ENCODE measurements around the gene BBS10. TPM values are rescaled to one million over a fixed set of nuclear protein-coding genes. Genes with fewer than 3 reads are reported as not detected.

Gene BBS10
- total and polyA plus RNA-seq, 9 of the 15 experiments (the other 6 are each of a cell fraction or from before 2014, with no cell fraction given), result 2.3 to 14.9 (median 5.9) TPM

- TF ChIP-seq ZMIZ1 (IDR thresholded peaks at IDR 0.05; ENCODE audit: low read depth in 2 of 2, low read length in 2 of 2) (no peak), RBM25 (IDR thresholded peaks at IDR 0.05; ENCODE audit: low read depth, low read length, severe bottlenecking) (no peak), HBP1 (CRISPR knock-in tag; IDR thresholded peaks at IDR 0.05) (0 out of 2 replicates have a peak, but pooled peaks have one; percentile 37), CHD4 (IDR thresholded peaks at IDR 0.05; ENCODE audit: insufficient read depth, insufficient replicate concordance, low read depth, low read length, poor library complexity, severe bottlenecking) (no peak), TFAP4 (CRISPR knock-in tag; IDR thresholded peaks at IDR 0.05; ENCODE audit: borderline replicate concordance) (no peak), ZNF592 (IDR thresholded peaks at IDR 0.05) (peak; percentile 85), U2AF1 (optimal IDR thresholded peaks at IDR 0.05; ENCODE audit: low read depth, low read length) (no peak), MAFK (IDR thresholded peaks at IDR 0.05; ENCODE audit: low read length) (no peak), IFI16 (CRISPR knock-in tag; IDR thresholded peaks at IDR 0.05) (no peak)
Measured at GRCh38 chr12:76303989-76304460, 44.2 kb downstream of the BBS10 start (continued).
